Peyer's patch (tissue), 4 donors: ENCODE results near the gene ANO9.

ENCODE experiments used
- CTCF ChIP-seq, 6 experiments: fragments of 450-650 bp in 4 of 6; fragments of 200-600 bp in 2 of 6; sonication (generic) in 1 of 6; IDR thresholded peaks; one replicate each; pipeline ENCODE4 v1.5.1; 2017 to 2019; ENCODE audit warnings: antibody characterized with exemption in 6 of 6, mild to moderate bottlenecking in 3 of 6, moderate library complexity in 1 of 6
- POLR2A ChIP-seq, 2 donors: fragments of 450-650 bp; IDR thresholded peaks; one replicate each; pipeline ENCODE4 v1.5.1; 2017; ENCODE audit warnings: antibody characterized with exemption in 2 of 2, mild to moderate bottlenecking in 2 of 2, moderate library complexity in 2 of 2

GRCh38 chr11:488992-489391, 47.2 kb upstream of the ANO9 start:
- no peak for TF ChIP-seq POLR2A (IDR thresholded peaks at IDR 0.05)
- no peak for TF ChIP-seq CTCF (IDR thresholded peaks at IDR 0.05)
